GF-D8 (cell line): ENCODE data around the gene ANP32B.
"Not testable (repeated sequence)": the region's sequence is repeated elsewhere in the genome, so short reads cannot be mapped to it uniquely, and the experiment has no call there.

Experiments
- DNase-seq: peaks from one replicate; lab custom pipeline; 2025; lab: John Stamatoyannopoulos, UW

The ANP32B gene

GRCh38 chr9:97963232-97963631 lies 19.9 kb upstream of the ANP32B start:
- no peak for DNase-seq

- no peak for DNase-seq
Measured at GRCh38 chr9:97964901-97965300, 18.2 kb upstream of the ANP32B start.

GRCh38 chr9:97966493-97966892 lies 16.6 kb upstream of the ANP32B start:
- DNase-seq, result no peak

- no peak for DNase-seq
Measured at GRCh38 chr9:97969014-97969413, 14.1 kb upstream of the ANP32B start.

GRCh38 chr9:97970165-97970564 lies 13.0 kb upstream of the ANP32B start:
- DNase-seq, result no peak

- DNase-seq, result no peak
Measured at GRCh38 chr9:97972753-97973152, 10.4 kb upstream of the ANP32B start.

GRCh38 chr9:97975376-97975775 lies 7.8 kb upstream of the ANP32B start:
- DNase-seq, result no peak

GRCh38 chr9:97976633-97977032 lies 6.5 kb upstream of the ANP32B start:
- DNase-seq, result not testable (repeated sequence)

- no peak for DNase-seq
Measured at GRCh38 chr9:97978371-97979130, 4.6 kb upstream of the ANP32B start.

GRCh38 chr9:97979788-97980478 lies 3.2 kb upstream of the ANP32B start:
- no peak for DNase-seq

- DNase-seq, result no peak
Measured at GRCh38 chr9:97980479-97980803, 2.7 kb upstream of the ANP32B start.

GRCh38 chr9:97980918-97981845 lies 2.0 kb upstream of the ANP32B start:
- DNase-seq, result no peak

- peak; percentile 47 for DNase-seq
Measured at GRCh38 chr9:97981846-97982682, 1.1 kb upstream of the ANP32B start.

GRCh38 chr9:97983589-97984187 lies 547 bp downstream of the ANP32B start:
- DNase-seq, result no peak

GRCh38 chr9:97984188-97985057 lies 1.3 kb downstream of the ANP32B start:
- peak; percentile 36 for DNase-seq

- no peak for DNase-seq
Measured at GRCh38 chr9:97985058-97985861, 2.1 kb downstream of the ANP32B start.

GRCh38 chr9:97987487-97987886 lies 4.3 kb downstream of the ANP32B start:
- no peak for DNase-seq

GRCh38 chr9:97990259-97990658 lies 7.1 kb downstream of the ANP32B start:
- DNase-seq, result no peak

- DNase-seq, result no peak
Measured at GRCh38 chr9:97991818-97992217, 8.7 kb downstream of the ANP32B start.
